Prostate gland (tissue), 2 donors: Measurements from ENCODE around the gene LGI4.

Source experiments
- CTCF ChIP-seq, 4 experiments: fragments of 200-600 bp in 2 of 4; fragments of 450-650 bp in 2 of 4; sonication (generic) in 2 of 4; IDR thresholded peaks; 1 replicate in 3 of 4; 2 replicates in 1 of 4; pipeline ENCODE4 v1.5.1; 2016 to 2019; ENCODE audit warnings: antibody characterized with exemption in 4 of 4, mild to moderate bottlenecking in 2 of 4, moderate library complexity in 2 of 4
- POLR2AphosphoS5 ChIP-seq: sonication (generic); formaldehyde crosslinking; IDR thresholded peaks from one replicate; pipeline ENCODE4 v1.6.1; 2017; ENCODE audit warnings: antibody characterized with exemption

DNA sequence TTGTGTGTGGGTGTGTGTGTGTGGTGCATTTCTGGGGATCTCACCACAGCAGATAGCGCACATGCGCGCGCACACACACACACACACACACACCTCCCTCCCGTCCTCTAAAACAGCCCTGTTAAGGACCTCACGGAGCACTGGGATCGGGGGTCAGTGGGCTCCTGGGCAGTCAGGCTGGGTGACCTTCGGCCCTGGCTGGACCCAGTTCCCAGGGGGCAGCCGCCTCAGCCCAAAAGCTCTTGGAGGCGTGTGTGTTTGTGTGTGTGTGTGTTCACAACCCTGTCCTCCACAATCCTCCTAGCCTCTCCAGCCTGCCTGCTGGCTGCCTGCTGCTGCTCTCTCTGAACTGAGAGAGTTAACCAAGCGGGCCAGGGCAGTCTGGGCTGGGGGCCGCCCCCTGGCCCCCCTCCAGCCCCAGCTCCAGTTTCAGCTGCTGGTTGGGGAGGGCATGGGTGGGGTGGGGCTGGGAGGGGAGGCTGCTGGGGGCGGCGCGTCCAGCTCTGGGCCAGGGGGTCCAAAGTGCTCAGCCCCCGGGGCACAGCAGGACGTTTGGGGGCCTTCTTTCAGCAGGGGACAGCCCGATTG lies 3.5 kb upstream of the LGI4 start, which contains the start of gene FXYD1:
- TF ChIP-seq POLR2AphosphoS5 = no peak
- no peak for TF ChIP-seq CTCF (IDR thresholded peaks at IDR 0.05)
